GM18508 (cell line): ENCODE measurements around the gene DGKD.

ENCODE experiments used
- ATAC-seq: cut with Tn5 transposase; IDR thresholded peaks from one replicate; pipeline ENCODE4 v1.9.1; 2021; ENCODE audit warnings: moderate number of reproducible peaks; ENCODE audit not compliant: insufficient read depth, unreplicated experiment

The DGKD gene

DNA sequence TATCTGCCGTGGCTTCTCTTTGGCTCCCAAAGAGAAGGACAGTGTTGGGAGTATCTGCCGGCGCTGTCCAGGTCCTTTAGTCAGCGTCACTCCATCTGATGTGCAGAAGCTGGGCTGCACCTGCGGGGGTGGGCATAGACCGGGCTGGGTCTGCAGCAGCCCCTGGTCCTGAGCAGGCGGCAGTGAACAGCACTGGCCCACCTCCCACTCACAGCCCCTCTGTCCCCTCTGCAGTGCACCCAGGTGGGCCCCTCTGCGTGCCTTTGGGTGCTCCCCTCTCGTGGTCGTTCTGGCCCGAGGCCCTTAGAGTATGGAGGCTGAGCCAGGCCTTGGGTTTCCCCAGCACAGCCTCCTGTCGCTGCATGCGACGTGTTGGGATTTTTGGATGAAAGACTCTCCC lies 116.5 kb downstream of the DGKD start:
- no peak for ATAC-seq

DNA sequence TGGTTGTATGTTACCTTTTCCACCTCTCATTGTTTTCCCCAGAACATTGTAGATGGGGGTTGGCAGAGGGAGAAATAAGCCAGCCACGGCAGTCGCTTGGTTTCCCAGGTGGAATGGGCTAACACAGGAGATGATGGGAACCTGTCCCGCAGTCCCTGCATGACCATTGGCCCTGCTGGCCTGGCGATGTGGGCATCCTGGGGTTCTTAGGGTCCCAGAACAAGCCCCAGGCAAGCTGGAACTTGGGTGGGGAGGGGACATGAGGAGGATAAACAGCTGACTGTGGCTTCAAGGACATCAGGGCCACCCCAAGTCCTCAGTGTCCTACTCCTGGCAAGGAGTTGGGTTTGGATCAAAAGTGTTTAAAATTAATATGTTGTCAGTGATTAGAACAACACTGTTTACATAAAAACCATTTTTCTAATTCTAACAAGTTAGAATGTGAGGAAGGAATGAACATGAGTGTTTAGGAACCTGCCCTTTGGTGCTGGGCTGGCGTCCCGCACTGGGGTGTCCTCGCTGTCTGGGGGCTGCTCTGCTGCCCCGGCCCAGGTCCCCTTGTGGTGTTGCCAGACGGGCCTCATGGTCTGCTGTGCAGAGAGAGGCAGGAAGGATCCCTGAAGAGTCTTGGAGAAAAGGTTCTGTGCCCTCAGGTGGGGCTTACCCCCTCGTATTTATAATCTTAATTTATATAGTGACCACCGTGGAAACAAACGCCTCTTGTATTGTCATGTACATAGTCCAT lies 117.2 kb downstream of the DGKD start:
- ATAC-seq = no peak

DNA sequence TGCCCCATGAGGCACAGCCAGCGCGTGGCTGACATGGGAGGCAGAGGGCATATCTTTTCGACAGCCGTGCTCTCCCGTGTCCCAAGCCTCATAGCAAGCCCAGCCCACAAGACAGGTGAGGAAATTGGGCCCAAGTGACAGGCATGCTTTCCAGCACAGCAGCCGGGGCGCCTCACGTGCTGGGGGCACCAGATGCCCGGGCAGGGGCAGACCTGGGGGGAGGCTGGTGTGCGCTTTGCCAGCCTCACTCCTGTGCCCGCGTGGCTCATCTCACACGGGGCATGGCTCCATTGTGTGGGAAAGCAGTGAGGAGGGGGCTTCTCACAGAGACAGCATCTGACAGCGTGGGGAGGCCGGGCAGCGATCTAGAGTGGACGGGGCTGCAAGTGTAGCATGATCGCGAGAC lies 119.1 kb downstream of the DGKD start:
- no peak for ATAC-seq

DNA sequence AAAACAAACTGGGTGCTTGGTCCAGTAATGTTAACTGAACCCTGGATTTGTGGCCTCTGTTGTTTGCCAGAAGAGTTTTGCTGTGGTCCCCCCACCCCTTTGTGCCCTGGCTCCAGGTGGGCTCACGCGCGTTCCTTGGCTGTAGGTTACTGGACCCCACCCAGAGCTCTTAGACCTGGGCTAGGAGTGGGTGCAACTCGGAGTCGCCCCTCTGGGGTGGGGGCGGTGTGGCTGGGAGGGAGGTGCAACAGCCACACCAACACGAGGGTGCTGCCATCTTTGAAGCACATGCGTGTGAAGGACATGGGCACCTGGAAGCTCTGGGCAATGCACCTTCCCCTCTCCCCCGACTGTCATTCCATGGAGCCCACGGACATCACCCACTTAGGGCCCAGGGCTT lies 119.6 kb downstream of the DGKD start:
- ATAC-seq = no peak

DNA sequence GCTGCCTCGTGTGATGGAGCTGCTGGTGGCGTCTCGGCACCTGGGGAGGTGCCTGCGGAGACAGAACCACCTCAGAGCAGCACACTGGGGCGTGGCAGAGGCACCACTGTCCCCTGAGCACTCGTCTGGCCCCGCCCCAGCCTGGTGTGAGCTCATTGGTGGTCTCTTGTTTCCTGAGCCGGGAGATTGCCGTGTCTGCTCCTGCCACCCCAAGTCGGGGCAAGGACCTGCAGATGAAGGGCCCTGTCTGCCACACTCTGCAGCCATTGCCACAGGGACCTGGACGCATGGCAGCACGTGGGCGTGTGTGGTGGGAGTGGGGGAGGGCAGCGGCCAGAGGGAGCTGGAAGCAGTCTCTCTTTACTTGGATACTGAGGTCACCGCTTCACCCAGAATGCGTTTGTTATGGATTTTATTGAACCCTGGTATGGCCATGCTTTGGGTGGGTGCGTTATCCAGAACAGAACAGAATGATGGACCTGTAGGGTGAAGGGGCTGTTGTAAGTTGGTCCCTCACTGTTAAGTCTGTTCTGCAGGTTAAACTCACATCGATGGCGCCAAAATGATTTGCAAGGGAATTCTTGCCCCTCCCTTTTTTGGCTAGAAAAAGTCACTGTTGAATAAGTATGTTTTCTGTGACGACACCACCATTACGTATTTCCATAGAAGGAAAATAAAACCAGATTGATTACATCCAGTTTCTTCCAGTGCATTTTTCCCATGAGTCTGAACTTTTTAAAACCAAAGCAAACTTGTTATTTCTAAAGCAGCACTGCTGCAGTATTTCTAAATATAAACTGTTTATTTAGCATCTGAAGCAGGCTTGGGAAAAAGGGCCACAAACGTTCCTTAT lies 120.2 kb downstream of the DGKD start:
- ATAC-seq = no peak

DNA sequence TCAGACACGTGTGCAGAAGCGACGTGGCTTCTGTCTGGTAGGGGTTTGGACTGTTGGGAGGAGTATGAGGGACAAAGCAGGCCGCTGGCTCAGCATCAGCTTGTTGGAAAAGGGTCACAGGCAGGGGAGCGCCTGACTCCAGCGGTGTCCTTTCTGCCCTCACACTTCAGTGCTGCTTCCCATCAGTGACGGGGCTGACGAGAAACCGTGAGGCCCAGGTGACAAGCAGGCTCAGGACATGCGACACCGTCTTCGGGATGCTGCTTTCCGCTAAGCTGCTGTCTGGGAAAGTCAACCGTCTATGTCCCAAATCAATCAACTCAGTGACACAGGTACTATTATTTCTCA lies 121.7 kb downstream of the DGKD start:
- no peak for ATAC-seq

DNA sequence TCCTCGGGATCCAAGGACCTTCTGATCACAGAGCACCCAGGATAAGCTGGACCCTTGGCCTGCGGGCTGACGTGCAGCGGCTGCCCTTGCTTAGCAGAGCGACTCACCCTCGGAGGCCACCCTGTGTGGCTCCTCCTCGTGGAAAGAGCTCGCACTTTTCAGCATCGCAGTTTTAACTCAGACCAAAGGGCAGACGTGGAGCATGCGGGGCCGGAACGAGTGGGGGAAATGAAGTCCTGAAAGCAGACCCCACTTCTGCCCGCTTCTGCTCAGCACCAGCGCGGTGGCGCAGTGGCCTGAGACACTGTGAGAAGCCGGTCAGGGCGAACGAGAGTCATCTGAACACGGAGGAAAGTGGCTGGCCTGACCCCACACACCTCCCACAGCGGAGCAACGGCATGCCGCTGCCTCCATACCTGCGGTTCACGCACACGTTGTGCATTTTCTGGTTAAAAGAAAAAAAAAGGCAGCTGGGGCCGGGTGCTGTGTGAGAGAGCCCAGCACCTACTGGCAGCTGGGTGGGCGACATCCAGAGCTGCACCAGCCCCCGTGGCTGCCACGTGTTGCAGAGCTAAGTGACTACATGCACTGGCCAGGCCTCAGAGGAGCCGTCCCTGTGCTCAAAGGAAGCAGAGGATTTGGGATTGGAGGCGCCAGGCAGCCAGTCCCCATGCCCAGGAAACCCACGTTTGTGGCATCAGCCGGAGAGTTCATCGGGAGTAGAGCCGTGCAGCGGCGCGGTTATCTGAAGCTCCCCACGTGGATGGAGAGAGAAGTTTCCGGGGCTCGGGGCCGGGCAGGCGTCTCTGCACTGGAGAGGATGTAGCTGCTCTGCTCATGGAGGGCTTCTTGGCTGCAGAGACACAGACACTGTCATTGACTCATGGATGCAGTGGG lies 122.6 kb downstream of the DGKD start:
- no peak for ATAC-seq

DNA sequence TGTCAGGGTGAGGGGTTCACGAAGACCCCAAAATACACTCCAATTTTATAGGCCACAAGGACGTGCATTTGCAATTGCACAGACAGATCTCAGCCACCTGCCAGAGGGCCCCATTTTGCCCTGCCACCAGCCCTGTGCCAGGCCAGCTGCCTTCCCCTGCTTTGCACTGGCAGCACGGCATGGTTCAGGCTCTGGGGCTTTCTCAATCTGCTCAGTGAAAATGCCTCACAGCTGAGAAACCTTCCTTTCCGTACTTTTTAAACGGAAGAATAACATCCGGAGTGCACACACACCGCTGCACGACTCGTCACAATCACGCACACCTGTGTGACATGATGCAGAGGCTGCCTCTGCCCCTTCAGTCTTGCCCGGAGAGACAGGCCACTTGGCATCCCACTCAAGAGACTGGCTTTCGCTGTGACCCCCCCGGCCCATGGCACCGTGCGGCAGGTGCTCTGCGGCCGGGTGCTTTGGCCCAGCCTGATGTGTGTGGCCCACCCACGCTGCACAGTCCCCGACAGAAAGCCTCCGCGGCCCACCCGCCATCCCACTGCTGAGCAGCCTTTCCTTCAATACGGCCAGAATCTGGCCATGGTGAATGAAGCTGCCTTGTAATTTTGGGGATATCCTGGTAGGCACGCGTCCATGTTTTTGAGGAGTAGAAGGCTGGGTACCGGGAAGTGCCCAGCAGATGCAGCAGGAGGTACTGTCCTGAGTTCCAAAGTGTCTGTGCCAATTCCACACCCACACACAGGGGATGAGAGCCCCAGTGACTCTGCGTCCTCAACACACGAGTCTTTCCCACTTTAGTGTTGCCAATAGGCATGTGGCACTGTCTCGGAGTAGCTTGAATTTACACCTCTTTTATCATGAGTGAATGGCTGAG lies 123.5 kb downstream of the DGKD start:
- ATAC-seq = no peak

DNA sequence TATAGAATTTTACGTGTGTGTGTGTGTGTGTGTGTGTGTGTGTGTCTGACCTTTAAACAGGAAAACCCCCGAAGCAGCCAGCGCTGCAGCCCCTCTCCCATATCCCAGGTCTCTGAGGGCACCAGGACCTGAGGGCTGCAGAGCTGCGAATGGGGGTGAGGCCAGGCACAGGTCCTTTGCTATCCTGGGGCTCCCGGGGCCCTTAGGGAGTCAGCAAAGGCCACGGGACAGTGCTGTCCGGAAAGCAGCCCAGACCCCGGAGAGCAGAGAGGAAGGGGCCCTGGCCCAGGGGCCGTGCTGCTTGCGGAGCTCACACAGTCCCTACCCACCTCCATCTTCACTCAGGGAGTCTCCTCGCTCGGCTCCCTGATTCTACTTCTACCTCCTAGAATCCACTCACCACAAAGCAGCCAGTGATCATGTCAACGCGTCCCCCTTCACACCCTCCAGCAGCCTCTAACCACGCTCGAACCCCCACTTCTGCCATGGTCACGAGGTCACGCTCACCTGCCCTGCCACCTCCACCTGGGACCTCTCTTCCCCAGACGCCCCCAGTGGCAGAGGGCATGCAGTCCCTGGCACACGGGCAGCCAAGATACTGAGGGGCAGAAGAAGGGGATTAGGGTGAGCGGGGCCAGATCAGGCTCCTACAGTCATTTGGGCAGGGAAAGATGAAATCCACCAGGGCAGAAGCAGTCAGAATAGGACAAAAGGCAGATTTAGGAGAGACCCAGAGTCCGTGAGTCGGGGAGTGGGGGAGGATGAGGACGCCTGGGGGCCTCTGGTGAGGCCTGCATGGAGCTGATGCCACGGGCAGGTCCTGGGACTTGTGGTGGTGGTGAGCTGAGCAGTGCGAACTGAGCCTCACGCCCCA lies 125.6 kb downstream of the DGKD start:
- no peak for ATAC-seq

DNA sequence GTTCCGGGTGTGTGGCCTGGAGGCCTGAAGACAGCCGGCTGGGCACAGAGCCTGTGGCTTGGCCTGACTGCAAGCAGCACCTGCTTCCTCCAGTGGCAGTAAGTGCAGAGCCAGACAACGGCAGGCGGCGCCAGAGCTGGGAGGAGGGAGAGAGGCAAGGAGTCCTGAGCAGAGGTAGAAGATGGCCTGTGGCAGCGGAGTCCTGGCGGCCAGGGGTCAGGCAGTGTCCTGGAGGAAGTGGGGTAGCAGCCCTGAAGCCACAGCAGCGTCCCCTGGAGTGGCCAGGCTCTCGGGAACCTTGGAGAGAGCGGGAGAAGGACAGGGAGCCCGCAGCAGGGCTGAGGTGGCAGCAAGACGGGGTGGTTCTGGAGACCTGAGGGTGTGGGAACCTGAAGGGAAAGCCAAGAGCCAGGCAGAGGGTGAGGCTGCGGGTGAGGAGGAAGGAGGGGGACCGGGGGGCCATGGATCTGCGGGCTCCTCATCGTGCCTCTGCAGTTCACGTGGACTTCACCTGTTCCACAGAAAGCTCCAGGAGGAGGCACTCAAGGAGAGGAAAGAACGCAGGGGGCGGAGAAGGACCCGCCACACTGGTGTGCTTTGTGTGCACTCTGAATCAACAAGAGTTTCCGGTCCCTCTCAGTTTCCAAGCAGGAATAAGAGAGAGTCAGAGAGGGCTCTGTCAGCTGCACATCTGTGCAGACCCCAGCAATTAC lies 126.4 kb downstream of the DGKD start:
- no peak for ATAC-seq

DNA sequence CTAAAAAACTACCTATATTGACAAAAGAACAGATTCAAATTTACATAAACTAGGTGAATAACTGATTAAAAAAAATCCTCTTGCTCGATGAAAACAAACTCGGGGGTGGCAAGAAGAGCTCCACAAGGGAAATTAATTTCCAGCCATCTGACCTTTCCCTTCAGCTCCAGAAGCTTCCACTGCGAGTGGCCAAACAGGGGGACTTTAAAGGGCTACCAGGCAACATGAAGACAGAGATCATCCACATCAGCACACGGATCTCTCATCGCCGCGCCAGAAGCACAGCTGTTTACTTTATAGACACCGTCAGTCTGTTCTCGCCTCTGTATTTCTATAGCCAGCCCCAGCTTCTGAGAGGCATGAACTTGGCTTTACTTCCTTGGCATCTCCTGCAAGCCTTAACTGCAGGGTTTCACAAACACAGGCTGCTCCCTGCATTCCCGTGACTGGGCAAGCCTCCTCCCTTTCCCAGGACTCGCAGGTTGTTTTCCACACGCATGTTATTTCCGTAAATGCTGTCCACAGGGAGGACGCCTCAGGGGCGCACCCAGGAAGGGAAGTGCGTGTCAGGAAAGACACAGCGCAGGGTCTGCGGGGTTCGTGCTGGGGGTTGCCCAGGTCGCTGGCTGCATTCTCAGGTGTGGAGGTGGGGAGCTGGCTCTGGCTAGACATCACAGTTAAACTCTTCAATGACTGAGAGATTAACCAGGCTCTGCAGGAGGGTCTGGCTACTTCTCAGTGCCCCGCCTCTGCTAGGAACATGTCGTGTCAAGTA lies 127.3 kb downstream of the DGKD start:
- ATAC-seq = no peak

DNA sequence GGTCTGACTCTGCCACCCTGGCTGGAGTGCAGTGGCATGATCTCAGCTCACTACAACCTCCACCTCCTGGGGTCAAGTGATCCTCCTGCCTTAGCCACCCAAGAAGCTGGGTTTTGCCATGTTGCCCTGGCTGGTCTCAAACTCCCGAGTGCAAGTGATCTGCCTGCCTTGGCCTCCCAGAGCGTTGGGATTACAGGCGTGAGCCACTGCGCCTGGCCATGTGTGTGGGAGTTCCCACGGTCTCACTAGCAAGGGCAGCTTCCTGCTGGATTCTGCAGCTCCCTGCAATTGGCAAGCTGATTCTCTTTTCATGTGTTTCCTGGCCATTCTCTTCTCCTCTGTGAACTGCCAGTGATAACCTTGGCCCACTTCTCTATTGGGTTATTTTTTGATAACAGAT lies 128.3 kb downstream of the DGKD start:
- no peak for ATAC-seq

DNA sequence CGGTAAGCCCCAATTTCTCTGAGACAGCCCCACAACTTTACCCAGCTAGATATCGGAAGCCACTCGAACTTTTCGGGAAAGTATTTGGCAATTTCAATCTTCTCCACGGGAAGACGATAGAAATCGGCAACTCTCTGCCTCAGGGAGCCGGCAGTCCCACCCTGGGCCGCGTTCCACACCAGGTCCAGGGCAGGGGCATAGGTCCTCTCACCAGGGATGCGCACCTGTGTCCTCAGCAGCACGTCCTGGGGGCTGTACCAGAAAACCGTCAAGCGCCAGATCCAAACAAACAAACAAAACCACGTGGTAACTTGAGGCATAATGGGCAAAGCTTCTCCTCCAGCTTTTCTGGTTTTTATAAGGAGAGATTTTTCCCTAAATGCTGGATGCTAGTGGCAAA lies 131.4 kb downstream of the DGKD start:
- no peak for ATAC-seq

DNA sequence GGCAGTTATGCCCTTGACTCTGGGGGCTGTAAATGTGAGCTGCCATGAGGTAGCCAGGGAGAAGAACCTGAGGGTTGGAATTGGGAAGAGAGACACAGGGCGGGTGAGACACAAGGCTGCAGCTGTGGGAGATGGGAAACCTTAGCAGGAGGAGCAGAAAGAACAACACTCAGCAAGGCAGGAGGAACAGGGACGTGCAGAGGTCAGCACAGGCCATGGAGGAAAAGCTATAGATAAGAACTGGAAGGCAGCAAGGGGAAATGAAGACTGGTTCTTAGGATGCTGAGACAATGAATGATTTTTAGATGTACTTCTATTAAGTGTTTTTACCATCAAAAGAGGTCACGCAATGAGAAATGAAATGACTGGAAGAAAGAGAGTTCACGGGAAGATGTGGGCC lies 132.1 kb downstream of the DGKD start:
- no peak for ATAC-seq

DNA sequence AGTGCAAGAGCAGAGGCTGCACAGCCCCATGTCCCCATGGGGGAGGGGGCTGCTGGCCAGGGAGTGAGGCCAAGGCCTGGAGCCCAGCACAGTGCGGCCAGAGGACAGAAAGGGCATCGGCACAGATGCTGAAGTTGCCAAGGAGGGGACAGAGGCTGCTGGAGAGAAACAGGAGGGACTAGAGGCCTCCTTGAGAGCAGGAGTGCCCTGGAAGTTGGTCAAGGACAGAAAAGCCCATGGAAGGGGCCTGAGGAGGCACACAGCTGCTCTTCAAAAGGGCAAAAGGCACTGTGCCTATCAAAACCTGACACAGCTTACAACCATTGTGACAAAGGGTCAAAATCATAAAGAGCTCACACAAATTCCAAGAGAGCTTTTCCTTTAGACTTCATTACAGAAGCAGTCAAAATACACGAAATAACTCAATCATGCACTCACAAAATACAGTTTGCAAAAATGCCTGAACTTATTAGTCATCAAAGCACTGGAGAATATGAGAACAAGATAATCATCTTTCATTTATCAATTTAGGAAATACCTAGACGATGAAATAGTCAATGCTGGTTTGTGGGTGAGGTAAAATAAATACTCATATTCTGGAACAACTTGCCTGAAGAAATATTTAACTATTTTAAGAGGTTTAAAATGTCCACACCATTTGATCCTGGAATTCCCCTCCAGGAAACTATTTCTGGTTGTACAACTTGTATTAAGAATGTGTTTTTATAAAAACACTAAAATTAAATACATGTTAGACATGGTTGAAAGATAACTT lies 132.7 kb downstream of the DGKD start:
- no peak for ATAC-seq

DNA sequence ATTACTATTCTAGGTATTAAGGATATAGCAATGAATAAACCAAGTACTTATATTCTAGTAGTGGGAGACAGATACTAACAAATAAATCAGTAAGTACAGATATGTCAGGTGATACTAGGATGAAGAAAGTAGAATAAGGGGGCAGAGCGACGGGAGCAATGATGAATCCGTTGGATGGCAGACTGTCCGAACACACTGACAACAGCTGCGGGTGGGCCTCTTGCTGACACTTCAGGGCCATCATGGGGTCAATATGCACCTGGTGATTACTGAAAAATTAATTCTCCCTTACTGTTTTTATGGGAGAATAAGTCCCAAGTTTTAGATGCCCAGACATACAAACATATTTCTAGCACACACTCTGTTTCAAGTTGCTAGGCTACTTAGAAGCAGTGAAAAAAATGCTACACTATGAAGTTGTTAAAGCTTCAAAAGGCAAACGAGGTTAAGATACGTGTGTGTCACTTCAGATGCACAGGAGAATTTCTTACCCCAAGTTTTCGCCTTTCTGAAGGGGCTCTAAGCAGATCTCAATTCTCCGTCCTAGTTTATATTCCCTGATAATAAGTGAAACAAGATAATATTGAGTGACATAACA lies 133.6 kb downstream of the DGKD start:
- no peak for ATAC-seq

DNA sequence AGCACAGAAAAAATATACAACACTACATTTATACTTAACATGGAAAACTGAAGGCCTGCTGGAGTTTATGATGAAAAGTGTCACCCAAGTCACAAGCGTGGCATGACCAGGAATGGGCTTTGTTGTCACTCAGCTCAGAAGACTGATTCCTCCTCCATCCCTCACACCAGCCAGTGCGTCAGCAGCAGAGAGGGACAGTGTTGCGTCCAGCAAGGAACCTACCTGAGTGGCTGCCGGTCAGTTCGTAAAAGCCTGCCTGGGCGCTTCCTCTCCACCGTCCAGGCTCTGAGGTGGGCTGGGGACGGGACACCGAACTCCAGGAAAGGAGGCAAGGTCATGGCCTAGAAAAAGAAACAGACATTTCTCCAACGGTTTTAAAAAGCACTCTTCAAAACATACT lies 134.8 kb downstream of the DGKD start:
- ATAC-seq = no peak
